OCI-LY1 (cell line): ENCODE measurements around the gene MTX2.

Experiments
- CTCF ChIP-seq: fragments of 200-600 bp; sonication (generic), shearing (Covaris generic); IDR thresholded peaks from 2 replicates; pipeline ENCODE4 v1.5.1; 2017; ENCODE audit warnings: mild to moderate bottlenecking, antibody characterized with exemption, low read length, moderate library complexity, mixed read lengths
- EZH2 ChIP-seq: fragments of 200-600 bp; sonication (generic), shearing (Covaris generic); IDR thresholded peaks from 2 replicates; pipeline ENCODE4 v1.8.0; 2017; ENCODE audit warnings: borderline replicate concordance, mixed run types, mild to moderate bottlenecking, antibody characterized with exemption, low read length, moderate library complexity, mixed read lengths

GRCh38 chr2:176325732-176326131 lies 56.5 kb downstream of the MTX2 start:
- TF ChIP-seq CTCF: no peak
- no peak for TF ChIP-seq EZH2
